Measurements from ENCODE around the gene ITPKB. TPM values are rescaled to one million over a fixed set of nuclear protein-coding genes. Genes with fewer than 3 reads are reported as not detected.

Gene ITPKB
- total RNA-seq, 1 donor, result 6.2 TPM

DNA sequence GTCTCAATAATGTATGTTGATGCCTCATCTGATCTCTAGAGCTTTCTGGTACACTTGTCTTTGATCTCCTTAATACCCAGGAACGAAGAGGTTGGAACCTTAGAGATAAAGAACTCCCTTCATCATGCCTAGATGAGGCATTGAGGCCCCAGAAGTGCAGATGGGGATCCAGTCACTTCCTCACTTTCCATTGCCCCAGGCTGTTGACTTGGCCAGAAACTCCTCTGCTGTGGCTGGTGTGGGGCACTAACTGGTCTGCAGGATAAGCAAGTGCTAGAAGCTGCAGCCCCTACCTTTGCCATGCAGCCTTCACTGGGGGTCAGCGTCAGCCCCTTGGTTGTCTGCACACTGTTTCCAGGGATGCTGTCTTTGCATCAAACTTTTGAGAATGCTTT is 140.6 kb downstream of the ITPKB start:
- Histone ChIP-seq H3K79me2 (ENCODE audit: insufficient read depth, low read length) (no peaks in the 10 kb centered on the region), H3K27ac (ENCODE audit: low read depth, low read length) (no peak overlapping the region), H4K20me1 (ENCODE audit: insufficient read depth, low read length) (no peaks in the 10 kb centered on the region), H3K27me3 (ENCODE audit: insufficient read depth, low read length) (no peaks in the 10 kb centered on the region), H2AFZ (ENCODE audit: low read length) (no peak overlapping the region), H3K4me2 (ENCODE audit: insufficient read depth, low read length) (no peak overlapping the region), H3K36me3 (ENCODE audit: insufficient read depth, low read length) (no peaks in the 10 kb centered on the region), H3K9me3 (ENCODE audit: low read depth, low read length) (no peaks in the 10 kb centered on the region), H3K4me1 (ENCODE audit: insufficient read depth, low read length) (peaks cover 14% of the 10 kb centered on the region), H3K4me3 (ENCODE audit: insufficient read depth, low read length) (no peak overlapping the region)
- TF ChIP-seq, protein P1, sequence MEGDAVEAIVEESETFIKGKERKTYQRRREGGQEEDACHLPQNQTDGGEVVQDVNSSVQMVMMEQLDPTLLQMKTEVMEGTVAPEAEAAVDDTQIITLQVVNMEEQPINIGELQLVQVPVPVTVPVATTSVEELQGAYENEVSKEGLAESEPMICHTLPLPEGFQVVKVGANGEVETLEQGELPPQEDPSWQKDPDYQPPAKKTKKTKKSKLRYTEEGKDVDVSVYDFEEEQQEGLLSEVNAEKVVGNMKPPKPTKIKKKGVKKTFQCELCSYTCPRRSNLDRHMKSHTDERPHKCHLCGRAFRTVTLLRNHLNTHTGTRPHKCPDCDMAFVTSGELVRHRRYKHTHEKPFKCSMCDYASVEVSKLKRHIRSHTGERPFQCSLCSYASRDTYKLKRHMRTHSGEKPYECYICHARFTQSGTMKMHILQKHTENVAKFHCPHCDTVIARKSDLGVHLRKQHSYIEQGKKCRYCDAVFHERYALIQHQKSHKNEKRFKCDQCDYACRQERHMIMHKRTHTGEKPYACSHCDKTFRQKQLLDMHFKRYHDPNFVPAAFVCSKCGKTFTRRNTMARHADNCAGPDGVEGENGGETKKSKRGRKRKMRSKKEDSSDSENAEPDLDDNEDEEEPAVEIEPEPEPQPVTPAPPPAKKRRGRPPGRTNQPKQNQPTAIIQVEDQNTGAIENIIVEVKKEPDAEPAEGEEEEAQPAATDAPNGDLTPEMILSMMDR (IDR thresholded peaks at IDR 0.05; ENCODE audit: extremely low read depth, low read depth, low read length), result no peak
- no peak for DNase-seq (ENCODE audit: insufficient read length, low spot score, missing footprints)

DNA sequence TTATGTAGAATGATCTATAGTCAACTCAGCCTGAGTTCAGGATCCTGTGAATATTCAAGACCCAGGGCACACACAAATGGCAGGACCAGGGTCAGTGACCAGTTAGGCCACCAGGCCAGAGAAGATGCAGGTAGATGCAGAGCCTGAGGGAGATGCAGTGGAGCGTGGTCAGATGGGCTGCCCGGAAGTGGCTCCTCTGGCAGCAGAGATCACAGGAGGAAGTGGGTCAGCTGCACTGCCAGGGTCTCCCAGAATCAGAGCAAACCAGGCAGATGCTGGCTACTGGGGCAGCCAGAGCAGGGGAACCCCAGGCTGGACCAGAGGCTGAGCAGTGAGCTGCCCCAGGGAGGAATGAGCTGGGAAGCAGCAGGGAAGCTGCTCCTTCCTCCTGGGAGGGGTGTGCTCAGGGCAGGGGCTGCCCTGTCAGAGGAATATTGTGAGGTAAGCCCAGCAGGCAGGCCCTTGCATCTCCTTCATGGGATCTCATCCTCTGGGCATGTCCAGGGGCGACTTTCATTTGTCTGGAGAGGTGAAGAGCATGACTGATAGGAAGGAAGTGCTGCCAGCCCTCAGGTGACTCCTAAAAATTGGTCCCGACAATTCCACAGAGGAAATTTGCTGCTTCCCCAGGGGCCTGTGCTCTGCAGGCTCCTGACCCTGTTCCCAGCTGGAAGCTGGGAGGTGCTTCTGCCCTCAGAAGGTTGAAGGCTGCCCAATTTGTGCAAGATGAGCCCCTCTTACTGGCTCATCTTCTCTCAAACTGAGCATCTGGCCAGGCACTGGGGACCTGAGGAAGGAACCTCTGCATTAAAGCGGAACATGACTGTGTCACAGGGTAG is 141.2 kb downstream of the ITPKB start:
- Histone ChIP-seq H3K27me3 (ENCODE audit: insufficient read depth, low read length) (no peaks in the 10 kb centered on the region), H3K79me2 (ENCODE audit: insufficient read depth, low read length) (no peaks in the 10 kb centered on the region), H3K4me3 (ENCODE audit: insufficient read depth, low read length) (no peak overlapping the region), H3K4me1 (ENCODE audit: insufficient read depth, low read length) (peaks cover 8% of the 10 kb centered on the region), H4K20me1 (ENCODE audit: insufficient read depth, low read length) (no peaks in the 10 kb centered on the region), H3K36me3 (ENCODE audit: insufficient read depth, low read length) (no peaks in the 10 kb centered on the region), H3K27ac (ENCODE audit: low read depth, low read length) (no peak overlapping the region), H2AFZ (ENCODE audit: low read length) (no peak overlapping the region), H3K9me3 (ENCODE audit: low read depth, low read length) (no peaks in the 10 kb centered on the region), H3K4me2 (ENCODE audit: insufficient read depth, low read length) (no peak overlapping the region)
- peak; percentile 62 for DNase-seq (ENCODE audit: insufficient read length, low spot score, missing footprints)
- TF ChIP-seq, protein P1 (IDR thresholded peaks at IDR 0.05; ENCODE audit: extremely low read depth, low read depth, low read length), result no peak

DNA sequence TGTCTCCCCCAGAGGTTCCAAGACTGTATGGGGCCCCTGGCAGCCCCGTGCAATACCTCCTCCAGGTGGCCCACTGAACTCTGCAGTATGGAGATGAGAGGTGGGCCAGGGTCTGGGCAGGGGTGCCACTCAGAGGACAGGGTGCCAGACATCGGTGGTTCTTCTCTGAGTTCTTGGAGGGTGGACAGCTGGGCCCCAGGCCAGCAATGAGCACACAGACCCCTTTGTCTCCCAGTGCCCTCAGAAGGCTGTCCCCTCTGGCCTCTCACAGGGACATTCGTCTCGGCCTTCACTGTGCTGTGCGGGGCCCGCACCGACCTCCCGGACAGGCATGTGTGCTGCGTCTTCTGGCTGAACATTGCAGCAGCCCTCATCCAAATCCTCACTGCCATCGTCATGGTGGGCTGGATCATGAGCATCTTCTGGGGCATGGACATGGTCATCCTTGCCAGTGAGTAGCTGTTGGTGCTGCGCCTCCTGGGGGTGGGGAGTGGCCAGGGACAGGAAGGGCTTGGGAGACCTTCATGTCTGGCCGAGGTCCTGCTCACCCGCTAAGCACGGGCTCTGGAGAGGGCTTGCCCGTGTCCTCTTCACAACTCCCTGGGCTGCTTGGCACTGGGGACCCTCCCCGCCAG is 142.4 kb downstream of the ITPKB start:
- peak; percentile 58 for DNase-seq (ENCODE audit: insufficient read length, low spot score, missing footprints)
- no peak overlapping the region for H3K27ac ChIP-seq (ENCODE audit: low read depth, low read length)
- no peaks in the 10 kb centered on the region for H3K9me3 ChIP-seq (ENCODE audit: low read depth, low read length)

More for the DNA sequence above, 142.4 kb downstream of the ITPKB start:
- H3K27me3 ChIP-seq (ENCODE audit: insufficient read depth, low read length), result no peaks in the 10 kb centered on the region
- no peaks in the 10 kb centered on the region for H3K36me3 ChIP-seq (ENCODE audit: insufficient read depth, low read length)
- no peaks in the 10 kb centered on the region for H3K79me2 ChIP-seq (ENCODE audit: insufficient read depth, low read length)
- H3K4me3 ChIP-seq (ENCODE audit: insufficient read depth, low read length), result no peak overlapping the region
- H3K4me2 ChIP-seq (ENCODE audit: insufficient read depth, low read length), result no peak overlapping the region
- H4K20me1 ChIP-seq (ENCODE audit: insufficient read depth, low read length), result no peaks in the 10 kb centered on the region
- no peak overlapping the region for H2AFZ ChIP-seq (ENCODE audit: low read length)
- TF ChIP-seq, protein P1 (IDR thresholded peaks at IDR 0.05; ENCODE audit: extremely low read depth, low read depth, low read length), result no peak
- no peaks in the 10 kb centered on the region for H3K4me1 ChIP-seq (ENCODE audit: insufficient read depth, low read length)
